NCI-H460 (cell line): ENCODE measurements around the gene PARG. TPM values are rescaled to one million over a fixed set of nuclear protein-coding genes. Genes with fewer than 3 reads are reported as not detected.
A peak's percentile ranks its signal among the peaks of the same experiment; 100 is the strongest.
"Not testable (repeated sequence)": the region's sequence is repeated elsewhere in the genome, so short reads cannot be mapped to it uniquely, and the experiment has no call there.

Source experiments
- DNase-seq: peaks from one replicate; pipeline ENCODE4 v3.0.0-alpha.2; 2016; ENCODE audit warnings: low read depth; ENCODE audit errors: extremely low read depth
- total RNA-seq: library from RNA; depleted of rRNA; stranded (reverse); fragments of >200 nt; shearing (Covaris generic); gene quantifications from 2 replicates; pipeline ENCODE4 v1.2.3, GENCODE V29; 2014

PARG gene
- total RNA-seq, 1 experiment from 2014 or later: 36.5 TPM

- DNase-seq: not testable (repeated sequence)
These were observed 33.3 kb downstream of the PARG start for GRCh38 chr10:49908290-49909080.

- not testable (repeated sequence) for DNase-seq
These were observed 38.0 kb downstream of the PARG start for GRCh38 chr10:49903829-49904228.

- DNase-seq: not testable (repeated sequence)
These were observed 41.4 kb downstream of the PARG start for GRCh38 chr10:49900406-49900805.

GRCh38 chr10:49899999-49900398 is 41.8 kb downstream of the PARG start:
- not testable (repeated sequence) for DNase-seq

- not testable (repeated sequence) for DNase-seq
These were observed 51.8 kb downstream of the PARG start for GRCh38 chr10:49890025-49890424.

GRCh38 chr10:49884739-49885331 is 57.0 kb downstream of the PARG start:
- DNase-seq: not testable (repeated sequence)

- DNase-seq: not testable (repeated sequence)
These were observed 58.0 kb downstream of the PARG start for GRCh38 chr10:49883852-49884251.

- DNase-seq: not testable (repeated sequence)
These were observed 59.5 kb downstream of the PARG start for GRCh38 chr10:49882327-49882726.

GRCh38 chr10:49872740-49873139 is 69.1 kb downstream of the PARG start:
- not testable (repeated sequence) for DNase-seq

GRCh38 chr10:49871462-49871861 is 70.4 kb downstream of the PARG start:
- not testable (repeated sequence) for DNase-seq

GRCh38 chr10:49859933-49860332 is 81.9 kb downstream of the PARG start:
- not testable (repeated sequence) for DNase-seq

- DNase-seq: not testable (repeated sequence)
These were observed 83.0 kb downstream of the PARG start for GRCh38 chr10:49858697-49859382.

GRCh38 chr10:49849520-49849919 is 92.3 kb downstream of the PARG start:
- DNase-seq: not testable (repeated sequence)

GRCh38 chr10:49844775-49845595 is 96.8 kb downstream of the PARG start:
- DNase-seq: peak; percentile 47

GRCh38 chr10:49842333-49842628 is 99.5 kb downstream of the PARG start:
- DNase-seq: not testable (repeated sequence)

GRCh38 chr10:49841615-49842332 is 100.1 kb downstream of the PARG start:
- no peak for DNase-seq

GRCh38 chr10:49837685-49838084 is 104.1 kb downstream of the PARG start:
- no peak for DNase-seq

GRCh38 chr10:49837051-49837478 is 104.8 kb downstream of the PARG start:
- DNase-seq: no peak

- no peak for DNase-seq
These were observed 106.9 kb downstream of the PARG start for GRCh38 chr10:49834976-49835375.

- no peak for DNase-seq
These were observed 107.6 kb downstream of the PARG start for GRCh38 chr10:49834201-49834600.
